Neutrophil (primary cell): ENCODE data around the gene SCRN1.

Experiments used
- H3K27ac ChIP-seq: fragments of 200-600 bp; sonication (generic); 2 replicates; pipeline ENCODE4 v1.5.1; 2016; ENCODE audit warnings: mild to moderate bottlenecking, moderate library complexity
- H3K27me3 ChIP-seq: fragments of 200-600 bp; sonication (generic); 2 replicates; pipeline ENCODE4 v1.6.0; 2016; ENCODE audit warnings: mild to moderate bottlenecking
- H3K36me3 ChIP-seq: fragments of 200-600 bp; sonication (generic); 2 replicates; pipeline ENCODE4 v1.5.1; 2017
- H3K4me1 ChIP-seq, 2 experiments: fragments of 200-600 bp in 1 of 2; sonication (generic) in 1 of 2; 1 replicate in 1 of 2; 2 replicates in 1 of 2; pipeline versions ENCODE4 v1.5.1 to v1.6.1; 2013 to 2016; ENCODE audit warnings: low read depth in 1 of 2, low read length in 1 of 2, mild to moderate bottlenecking in 1 of 2, moderate library complexity in 1 of 2; ENCODE audit not compliant: control insufficient read depth in 1 of 2, insufficient read depth in 1 of 2
- H3K4me3 ChIP-seq, 2 experiments: fragments of 200-600 bp in 1 of 2; sonication (generic) in 1 of 2; 1 replicate in 1 of 2; 2 replicates in 1 of 2; pipeline ENCODE4 v1.5.1; 2013 to 2016; ENCODE audit warnings: low read depth in 1 of 2, low read length in 1 of 2, mild to moderate bottlenecking in 1 of 2, moderate library complexity in 1 of 2
- H3K9me3 ChIP-seq: fragments of 200-600 bp; sonication (generic); 2 replicates; pipeline ENCODE4 v1.5.1; 2016
- TF ChIP-seq, protein P1 (sequence below): fragments of 200-600 bp; sonication (generic); IDR thresholded peaks from 2 replicates; pipeline ENCODE4 v1.5.1; 2016; ENCODE audit warnings: antibody characterized with exemption

The SCRN1 gene

DNA sequence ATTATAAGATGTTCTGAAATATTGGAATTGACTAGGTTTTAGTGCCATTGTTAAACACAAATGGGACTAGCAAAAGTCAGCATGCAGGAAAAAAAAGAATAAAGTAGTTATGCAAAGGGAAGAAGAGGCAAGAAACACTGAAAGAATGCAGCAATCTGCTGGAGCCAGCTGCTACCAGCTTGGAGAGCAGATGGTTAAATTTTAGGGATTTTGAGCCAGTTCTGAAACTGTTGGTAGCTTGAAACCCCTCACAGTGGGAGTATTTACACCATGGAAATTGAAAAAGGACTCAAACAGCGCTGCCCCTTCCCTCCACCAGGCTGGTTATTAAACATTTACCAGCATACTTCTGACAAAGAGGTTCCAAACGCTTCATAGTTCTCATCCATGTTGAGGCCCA is 41.0 kb downstream of the SCRN1 start:
- Histone ChIP-seq H3K4me1 (peaks cover 0 to 2% of the 10 kb centered on the region in 2 experiments), H3K9me3 (no peaks in the 10 kb centered on the region), H3K4me3 (no peak overlapping the region), H3K36me3 (no peaks in the 10 kb centered on the region), H3K27me3 (no peaks in the 10 kb centered on the region), H3K27ac (no peak overlapping the region)
- TF ChIP-seq, protein P1, sequence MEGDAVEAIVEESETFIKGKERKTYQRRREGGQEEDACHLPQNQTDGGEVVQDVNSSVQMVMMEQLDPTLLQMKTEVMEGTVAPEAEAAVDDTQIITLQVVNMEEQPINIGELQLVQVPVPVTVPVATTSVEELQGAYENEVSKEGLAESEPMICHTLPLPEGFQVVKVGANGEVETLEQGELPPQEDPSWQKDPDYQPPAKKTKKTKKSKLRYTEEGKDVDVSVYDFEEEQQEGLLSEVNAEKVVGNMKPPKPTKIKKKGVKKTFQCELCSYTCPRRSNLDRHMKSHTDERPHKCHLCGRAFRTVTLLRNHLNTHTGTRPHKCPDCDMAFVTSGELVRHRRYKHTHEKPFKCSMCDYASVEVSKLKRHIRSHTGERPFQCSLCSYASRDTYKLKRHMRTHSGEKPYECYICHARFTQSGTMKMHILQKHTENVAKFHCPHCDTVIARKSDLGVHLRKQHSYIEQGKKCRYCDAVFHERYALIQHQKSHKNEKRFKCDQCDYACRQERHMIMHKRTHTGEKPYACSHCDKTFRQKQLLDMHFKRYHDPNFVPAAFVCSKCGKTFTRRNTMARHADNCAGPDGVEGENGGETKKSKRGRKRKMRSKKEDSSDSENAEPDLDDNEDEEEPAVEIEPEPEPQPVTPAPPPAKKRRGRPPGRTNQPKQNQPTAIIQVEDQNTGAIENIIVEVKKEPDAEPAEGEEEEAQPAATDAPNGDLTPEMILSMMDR, result no peak

DNA sequence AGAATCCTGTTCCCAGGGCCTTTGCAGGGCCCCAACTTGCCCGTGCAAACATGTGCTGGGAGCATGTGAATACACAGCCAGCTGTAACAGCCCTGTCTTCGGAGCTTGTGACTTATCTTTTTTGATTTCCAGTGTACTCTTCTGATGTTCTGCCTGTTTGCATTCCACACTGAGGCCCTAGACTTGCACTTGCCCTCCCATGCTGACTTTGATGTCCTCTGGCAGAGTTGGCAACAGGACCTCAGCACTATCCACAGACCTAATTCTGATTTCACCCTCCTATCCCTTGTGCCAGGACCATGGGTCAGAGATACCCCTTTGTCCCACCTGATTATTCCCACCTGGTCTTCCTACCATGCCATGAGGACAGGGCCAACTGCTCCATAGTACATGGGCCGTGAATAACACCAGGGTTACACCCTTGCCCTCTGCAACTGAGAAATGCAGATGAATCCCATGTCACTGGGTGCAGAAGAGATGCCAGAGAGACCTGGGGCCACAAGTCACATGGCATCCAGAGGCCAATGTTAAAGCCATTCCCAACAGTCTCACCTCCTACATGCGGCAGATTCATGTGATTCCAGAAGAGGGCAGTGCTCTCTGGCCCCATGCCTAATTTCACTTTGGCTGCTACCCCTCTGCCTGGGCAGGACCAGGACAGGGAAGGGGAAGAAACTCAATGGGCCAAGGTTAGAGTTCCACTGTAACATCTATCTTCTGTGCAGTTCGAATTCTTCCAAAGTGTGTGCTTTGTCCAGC is 43.0 kb downstream of the SCRN1 start:
- TF ChIP-seq, protein P1, result no peak
- H3K36me3 ChIP-seq, result peaks cover 6% of the 10 kb centered on the region
- H3K4me3 ChIP-seq, result no peak overlapping the region

GRCh38 chr7:29945259-29945809 is 44.3 kb downstream of the SCRN1 start:
- TF ChIP-seq, protein P1, result no peak
- Histone ChIP-seq H3K27ac (no peak overlapping the region), H3K36me3 (peaks cover 6% of the 10 kb centered on the region), H3K27me3 (no peaks in the 10 kb centered on the region), H3K4me1 (no peaks in the 10 kb centered on the region), H3K4me3 (no peak overlapping the region), H3K9me3 (no peaks in the 10 kb centered on the region)

More for the DNA sequence above, 43.0 kb downstream of the SCRN1 start:
- Histone ChIP-seq H3K27ac (no peak overlapping the region), H3K4me1 (no peaks in the 10 kb centered on the region), H3K9me3 (no peaks in the 10 kb centered on the region), H3K27me3 (no peaks in the 10 kb centered on the region)

- H3K4me1 ChIP-seq, result no peaks in the 10 kb centered on the region
- H3K4me3 ChIP-seq, result no peak overlapping the region
- H3K27me3 ChIP-seq, result no peaks in the 10 kb centered on the region
- no peaks in the 10 kb centered on the region for H3K9me3 ChIP-seq
- H3K27ac ChIP-seq, result no peak overlapping the region
- H3K36me3 ChIP-seq, result peaks cover 9% of the 10 kb centered on the region
- TF ChIP-seq, protein P1, result no peak
Measured at GRCh38 chr7:29940199-29940598, 49.4 kb downstream of the SCRN1 start.

GRCh38 chr7:29937132-29937531 is 52.5 kb downstream of the SCRN1 start:
- TF ChIP-seq, protein P1, result no peak
- no peaks in the 10 kb centered on the region for H3K27me3 ChIP-seq
- peaks cover 11% of the 10 kb centered on the region for H3K36me3 ChIP-seq
- H3K4me3 ChIP-seq, result no peak overlapping the region
- H3K9me3 ChIP-seq, result no peaks in the 10 kb centered on the region
- H3K4me1 ChIP-seq, result no peaks in the 10 kb centered on the region
- H3K27ac ChIP-seq, result no peak overlapping the region
